SW 1271 (cell line): ENCODE results near the gene HIP1.
A peak's percentile ranks its signal among the peaks of the same experiment; 100 is the strongest.
"Not testable (repeated sequence)": the region's sequence is repeated elsewhere in the genome, so short reads cannot be mapped to it uniquely, and the experiment has no call there.

Experiments used
- DNase-seq, 2 experiments: peaks; one replicate each; lab custom pipeline; 2025; lab: John Stamatoyannopoulos, UW

Gene HIP1

GRCh38 chr7:75739796-75740672, 1.3 kb upstream of the HIP1 start:
- no peak for DNase-seq

- DNase-seq, result peak; percentile 92 to 94
Measured at GRCh38 chr7:75738975-75739795, 444 bp upstream of the HIP1 start.

- DNase-seq, result no peak
Measured at GRCh38 chr7:75737856-75738603, 711 bp downstream of the HIP1 start.

GRCh38 chr7:75735581-75736350, 3.0 kb downstream of the HIP1 start:
- DNase-seq, result no peak

GRCh38 chr7:75734586-75735458, 3.9 kb downstream of the HIP1 start:
- no peak for DNase-seq

GRCh38 chr7:75732764-75733630, 5.7 kb downstream of the HIP1 start:
- no peak for DNase-seq

DNA sequence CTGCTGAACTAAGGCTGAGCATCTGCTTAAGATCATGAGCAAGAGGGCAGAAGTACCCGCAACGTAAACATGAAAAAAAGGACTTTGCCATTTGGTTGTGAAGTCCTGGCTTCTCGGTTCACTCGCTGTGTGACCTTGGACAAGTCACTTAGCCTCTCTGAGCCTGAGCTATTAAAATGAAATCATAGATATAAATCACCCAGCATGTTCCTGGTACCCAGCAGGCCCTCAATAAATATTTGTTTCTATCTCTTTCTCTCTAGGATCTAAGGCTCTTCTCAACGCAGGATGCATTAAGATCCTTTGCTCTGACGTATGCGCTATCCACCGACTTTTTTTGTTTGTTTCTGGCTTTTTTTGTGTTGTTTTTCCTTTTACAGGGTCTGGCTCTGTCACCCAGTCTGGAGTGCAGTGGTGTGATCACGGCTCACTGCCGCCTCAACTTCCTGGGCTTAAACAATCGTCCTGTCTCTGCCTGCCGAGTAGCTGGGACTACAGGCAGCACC, 6.7 kb downstream of the HIP1 start:
- DNase-seq, result no peak

GRCh38 chr7:75729851-75730274, 8.9 kb downstream of the HIP1 start:
- DNase-seq, result no peak

DNA sequence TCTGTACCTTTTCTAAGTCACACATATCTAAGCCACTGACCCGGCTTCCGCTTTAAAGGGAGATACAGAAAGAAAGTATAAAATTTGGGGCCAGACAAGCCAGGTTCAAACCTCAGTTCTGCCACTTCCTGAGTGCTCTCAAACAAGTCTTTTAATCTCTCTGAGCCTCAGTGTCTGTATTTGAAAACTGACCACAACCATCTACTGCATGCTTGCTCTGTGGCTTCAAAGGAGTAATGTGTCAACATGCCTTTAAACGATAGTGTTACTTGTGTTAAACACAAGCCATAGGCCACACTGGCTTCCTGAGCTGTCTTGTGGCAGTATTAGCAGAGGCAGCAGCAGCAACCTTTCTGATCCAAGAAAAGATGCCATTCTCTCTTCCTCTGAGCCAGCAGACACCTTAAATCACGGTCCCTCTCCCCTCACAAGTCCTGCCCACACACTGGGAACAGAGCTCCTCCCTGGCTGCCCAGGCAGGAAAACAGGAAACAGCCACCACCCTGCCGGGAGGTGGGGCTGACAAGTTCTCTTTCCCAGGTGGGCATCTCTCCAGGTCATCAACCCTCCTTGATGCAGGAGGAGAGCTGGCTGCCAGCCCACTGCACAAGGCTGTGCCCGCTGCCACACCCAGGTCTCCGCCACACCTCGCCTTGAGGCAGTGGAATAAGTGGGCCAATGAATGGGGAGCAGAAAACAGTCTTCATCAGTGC, 10.7 kb downstream of the HIP1 start:
- no peak for DNase-seq

DNA sequence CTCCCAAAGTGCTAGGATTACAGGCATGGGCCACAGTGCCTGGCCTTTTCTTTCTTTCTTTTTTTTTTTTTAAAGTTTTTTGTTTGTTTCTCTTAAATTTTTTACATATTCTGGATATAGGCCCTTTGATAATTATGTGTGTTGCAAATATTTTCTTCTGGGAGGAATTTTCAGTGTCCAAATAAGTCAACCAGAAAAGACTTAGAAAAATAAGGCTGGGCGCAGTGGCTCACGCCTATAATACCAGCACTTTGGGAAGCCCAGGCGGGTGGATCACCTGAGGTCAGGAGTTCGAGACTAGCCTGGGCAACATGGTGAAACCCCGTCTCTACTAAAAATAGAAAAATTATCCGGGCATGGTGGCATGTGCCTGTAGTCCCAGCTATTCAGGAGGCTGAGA, 11.4 kb downstream of the HIP1 start:
- DNase-seq, result not testable (repeated sequence)

DNA sequence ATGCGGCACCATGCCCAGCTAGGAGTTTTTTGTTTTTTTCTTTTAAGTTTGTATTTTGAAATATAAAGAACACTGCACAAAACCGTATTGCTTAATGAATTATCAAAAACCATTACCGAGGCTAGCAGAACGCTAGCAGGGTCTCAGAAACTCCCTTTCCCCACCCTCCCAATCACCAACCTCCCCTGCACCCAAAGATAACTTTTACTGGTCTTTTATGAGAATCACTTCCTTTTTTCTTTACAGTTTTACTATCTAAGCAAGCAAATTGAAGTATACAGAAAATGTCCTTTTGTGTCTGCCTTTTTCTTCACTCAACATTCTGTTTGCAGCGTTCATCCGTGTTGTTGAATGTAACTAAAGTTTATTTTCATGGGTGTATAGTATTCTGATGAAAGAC, 13.4 kb downstream of the HIP1 start:
- DNase-seq, result no peak

DNA sequence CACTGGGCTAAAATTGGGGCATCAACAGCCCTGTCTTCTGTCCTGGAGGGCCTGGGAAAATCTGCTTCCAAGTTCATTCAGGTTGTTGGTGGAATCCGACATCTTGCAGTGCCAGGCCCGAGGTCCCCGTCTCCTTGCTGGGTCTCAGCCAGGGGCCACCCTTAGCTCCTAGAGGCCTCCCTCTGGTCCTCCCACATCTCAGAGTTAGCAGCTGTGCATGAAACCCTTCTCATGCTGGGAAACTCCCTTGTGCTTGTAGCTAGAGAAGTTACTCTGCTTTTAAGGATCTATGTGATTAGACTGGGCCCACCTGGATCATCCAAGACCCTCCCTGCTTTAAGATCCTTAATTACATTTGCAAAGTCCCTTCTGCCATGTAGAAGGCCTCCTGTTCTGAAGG, 15.3 kb downstream of the HIP1 start:
- no peak for DNase-seq

GRCh38 chr7:75722373-75722772, 16.4 kb downstream of the HIP1 start:
- DNase-seq, result no peak

GRCh38 chr7:75721922-75722321, 16.8 kb downstream of the HIP1 start:
- not testable (repeated sequence) for DNase-seq

DNA sequence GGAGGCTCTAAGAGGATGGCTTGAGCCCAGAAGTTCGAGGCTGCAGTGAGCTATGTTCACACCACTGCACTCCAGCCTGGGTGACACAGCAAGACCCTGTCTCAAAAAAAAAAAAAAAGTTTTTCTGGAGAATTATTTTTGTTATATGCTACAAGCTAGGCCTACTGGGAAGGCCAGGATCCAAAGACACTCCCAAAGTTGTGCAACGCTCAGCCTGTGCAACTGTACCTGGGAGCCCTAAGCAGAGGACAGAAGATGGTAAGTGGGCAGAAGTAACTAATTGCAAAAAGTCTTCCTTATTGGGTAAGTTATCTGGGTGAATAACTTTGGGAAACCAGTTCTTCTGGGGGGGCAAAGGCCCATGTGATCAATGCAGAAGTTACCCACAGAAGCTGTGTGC, 17.3 kb downstream of the HIP1 start:
- DNase-seq, result no peak

GRCh38 chr7:75719626-75720025, 19.1 kb downstream of the HIP1 start:
- DNase-seq, result no peak

GRCh38 chr7:75718390-75719031, 20.2 kb downstream of the HIP1 start:
- DNase-seq, result no peak

- not testable (repeated sequence) for DNase-seq
Measured at GRCh38 chr7:75717746-75718145, 21.0 kb downstream of the HIP1 start.
